ENCODE data around the gene INS. TPM values are rescaled to one million over a fixed set of nuclear protein-coding genes. Genes with fewer than 3 reads are reported as not detected.

INS gene
- total and polyA plus RNA-seq, 2 of the 13 experiments (the other 11 are each of a cell fraction or from before 2014, with no cell fraction given), result not detected

DNA sequence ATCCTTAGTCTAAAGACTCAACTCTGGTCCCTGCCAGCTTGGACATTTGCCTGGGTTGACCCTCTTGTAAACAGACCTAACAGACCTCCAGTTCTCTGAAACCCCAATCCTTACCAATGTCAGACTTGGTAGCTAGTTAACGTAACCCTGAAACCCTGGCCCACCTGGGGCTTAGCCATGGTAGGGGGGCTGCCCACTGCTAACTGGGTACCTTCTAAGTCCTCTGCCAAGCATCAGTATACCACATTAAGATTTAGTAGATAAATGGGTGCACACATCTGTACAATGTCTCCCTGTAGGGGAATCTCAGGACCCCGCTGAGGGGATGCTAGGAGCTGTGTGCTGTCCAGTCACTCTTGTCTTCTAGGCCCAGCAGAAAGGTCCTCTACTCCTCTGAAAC lies 40.5 kb upstream of the INS start:
- H3K27ac ChIP-seq (ENCODE audit: extremely low read length, insufficient read depth, low read length), result no peak overlapping the region
- 100% methylated on average over 1 of the region's 2 CpGs for WGBS (ENCODE audit: low lambda C conversion rate)
- no peak overlapping the region for H3K4me3 ChIP-seq (replicated peaks in 1 of 3; ENCODE audit: insufficient read depth in 1 of 3, low read depth in 2 of 3, low read length in 3 of 3)
- no peaks in the 10 kb centered on the region for H4K20me1 ChIP-seq (ENCODE audit: insufficient read depth, low read length)
- ChIA-PET CTCF (ENCODE audit: low intra/inter-chr PET ratio, low total read pairs) (no interaction called here), POLR2A (interaction anchor here (3.9 kb wide), 1 partner anchor 11 kb away, joined by 34 read pairs; no protein-coding TSS in a partner anchor)
- H2AFZ ChIP-seq (ENCODE audit: low read length), result no peak overlapping the region
- H3K36me3 ChIP-seq (replicated peaks in 1 of 2; ENCODE audit: control insufficient read depth in 1 of 2, insufficient read depth in 2 of 2, low read length in 2 of 2), result no peaks in the 10 kb centered on the region
- H3K79me2 ChIP-seq (ENCODE audit: insufficient read depth, low read length), result no peaks in the 10 kb centered on the region
- no peak for ATAC-seq
- H3K9ac ChIP-seq (ENCODE audit: insufficient read depth, low read depth, low read length), result no peak overlapping the region
- no peaks in the 10 kb centered on the region for H3K27me3 ChIP-seq (ENCODE audit: control insufficient read depth in 1 of 2, insufficient read depth in 2 of 2, low read length in 2 of 2)
- DNase-seq (ENCODE audit: low spot score), result no peak
- H3K4me2 ChIP-seq (ENCODE audit: low read depth, low read length), result no peak overlapping the region
- FAIRE-seq, result no peak
- H3K4me1 ChIP-seq (ENCODE audit: insufficient read depth, low read length), result peaks cover 71% of the 10 kb centered on the region
- intact Hi-C loops (cut with micrococcal nuclease; ENCODE audit: unreplicated experiment) (no loop called here), in situ Hi-C loops (cut with HindIII; ENCODE audit: extremely low pct_ligation_motif_present, low pct_unique_long_range_greater_than_20kb) (loop anchor here (5.0 to 25.0 kb wide), 2 partner anchors 216 to 536 kb away; no protein-coding TSS in a partner anchor)
- no peaks in the 10 kb centered on the region for H3K9me3 ChIP-seq (ENCODE audit: low read length)
- TF ChIP-seq HNRNPH1 (optimal IDR thresholded peaks at IDR 0.05; ENCODE audit: low read depth, low read length), result no peak
- TF ChIP-seq SETDB1 (CRISPR knock-in tag; IDR thresholded peaks at IDR 0.05; ENCODE audit: borderline replicate concordance), result no peak
- TF ChIP-seq ZNF547 (CRISPR knock-in tag; IDR thresholded peaks at IDR 0.05), result no peak
- no peak for TF ChIP-seq ZNF44 (CRISPR knock-in tag; IDR thresholded peaks at IDR 0.05)
- TF ChIP-seq ZNF138 (CRISPR knock-in tag; IDR thresholded peaks at IDR 0.05; ENCODE audit: low read depth), result no peak
- TF ChIP-seq ZNF761 (CRISPR knock-in tag; conservative IDR thresholded peaks at IDR 0.05), result no peak
- no peak for TF ChIP-seq ZBTB21 (CRISPR knock-in tag; IDR thresholded peaks at IDR 0.05)
- TF ChIP-seq NFKBIZ (CRISPR knock-in tag; IDR thresholded peaks at IDR 0.05), result no peak
- TF ChIP-seq, protein P1, sequence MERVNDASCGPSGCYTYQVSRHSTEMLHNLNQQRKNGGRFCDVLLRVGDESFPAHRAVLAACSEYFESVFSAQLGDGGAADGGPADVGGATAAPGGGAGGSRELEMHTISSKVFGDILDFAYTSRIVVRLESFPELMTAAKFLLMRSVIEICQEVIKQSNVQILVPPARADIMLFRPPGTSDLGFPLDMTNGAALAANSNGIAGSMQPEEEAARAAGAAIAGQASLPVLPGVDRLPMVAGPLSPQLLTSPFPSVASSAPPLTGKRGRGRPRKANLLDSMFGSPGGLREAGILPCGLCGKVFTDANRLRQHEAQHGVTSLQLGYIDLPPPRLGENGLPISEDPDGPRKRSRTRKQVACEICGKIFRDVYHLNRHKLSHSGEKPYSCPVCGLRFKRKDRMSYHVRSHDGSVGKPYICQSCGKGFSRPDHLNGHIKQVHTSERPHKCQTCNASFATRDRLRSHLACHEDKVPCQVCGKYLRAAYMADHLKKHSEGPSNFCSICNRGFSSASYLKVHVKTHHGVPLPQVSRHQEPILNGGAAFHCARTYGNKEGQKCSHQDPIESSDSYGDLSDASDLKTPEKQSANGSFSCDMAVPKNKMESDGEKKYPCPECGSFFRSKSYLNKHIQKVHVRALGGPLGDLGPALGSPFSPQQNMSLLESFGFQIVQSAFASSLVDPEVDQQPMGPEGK (CRISPR knock-in tag; IDR thresholded peaks at IDR 0.05), result no peak
- TF ChIP-seq ZBTB42 (CRISPR knock-in tag; IDR thresholded peaks at IDR 0.05), result no peak
- no peak for TF ChIP-seq ZNF431 (CRISPR knock-in tag; IDR thresholded peaks at IDR 0.05; ENCODE audit: borderline replicate concordance, low read depth)
- TF ChIP-seq ZFP36 (IDR thresholded peaks at IDR 0.05; ENCODE audit: borderline replicate concordance, low read depth, low read length, partially characterized antibody), result no peak
- TF ChIP-seq ZNF468 (CRISPR knock-in tag; IDR thresholded peaks at IDR 0.05), result no peak
- TF ChIP-seq, protein P2, sequence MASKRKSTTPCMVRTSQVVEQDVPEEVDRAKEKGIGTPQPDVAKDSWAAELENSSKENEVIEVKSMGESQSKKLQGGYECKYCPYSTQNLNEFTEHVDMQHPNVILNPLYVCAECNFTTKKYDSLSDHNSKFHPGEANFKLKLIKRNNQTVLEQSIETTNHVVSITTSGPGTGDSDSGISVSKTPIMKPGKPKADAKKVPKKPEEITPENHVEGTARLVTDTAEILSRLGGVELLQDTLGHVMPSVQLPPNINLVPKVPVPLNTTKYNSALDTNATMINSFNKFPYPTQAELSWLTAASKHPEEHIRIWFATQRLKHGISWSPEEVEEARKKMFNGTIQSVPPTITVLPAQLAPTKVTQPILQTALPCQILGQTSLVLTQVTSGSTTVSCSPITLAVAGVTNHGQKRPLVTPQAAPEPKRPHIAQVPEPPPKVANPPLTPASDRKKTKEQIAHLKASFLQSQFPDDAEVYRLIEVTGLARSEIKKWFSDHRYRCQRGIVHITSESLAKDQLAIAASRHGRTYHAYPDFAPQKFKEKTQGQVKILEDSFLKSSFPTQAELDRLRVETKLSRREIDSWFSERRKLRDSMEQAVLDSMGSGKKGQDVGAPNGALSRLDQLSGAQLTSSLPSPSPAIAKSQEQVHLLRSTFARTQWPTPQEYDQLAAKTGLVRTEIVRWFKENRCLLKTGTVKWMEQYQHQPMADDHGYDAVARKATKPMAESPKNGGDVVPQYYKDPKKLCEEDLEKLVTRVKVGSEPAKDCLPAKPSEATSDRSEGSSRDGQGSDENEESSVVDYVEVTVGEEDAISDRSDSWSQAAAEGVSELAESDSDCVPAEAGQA (IDR thresholded peaks at IDR 0.05; ENCODE audit: low read depth), result no peak
- TF ChIP-seq, protein P2 (CRISPR knock-in tag; IDR thresholded peaks at IDR 0.05; ENCODE audit: borderline replicate concordance), result no peak
- no peak for TF ChIP-seq ZC3H13 (CRISPR knock-in tag; IDR thresholded peaks at IDR 0.05)
- no peak for TF ChIP-seq ARNT (IDR thresholded peaks at IDR 0.05)
- no TSS peak for BruUV-seq (replicated peaks)

Data from HepG2 (cell line).